ENCODE data around the gene LYPD5. TPM values are rescaled to one million over a fixed set of nuclear protein-coding genes. Genes with fewer than 3 reads are reported as not detected.

Gene LYPD5
- polyA plus RNA-seq, 1 donor from 2014 or later = not detected

DNA sequence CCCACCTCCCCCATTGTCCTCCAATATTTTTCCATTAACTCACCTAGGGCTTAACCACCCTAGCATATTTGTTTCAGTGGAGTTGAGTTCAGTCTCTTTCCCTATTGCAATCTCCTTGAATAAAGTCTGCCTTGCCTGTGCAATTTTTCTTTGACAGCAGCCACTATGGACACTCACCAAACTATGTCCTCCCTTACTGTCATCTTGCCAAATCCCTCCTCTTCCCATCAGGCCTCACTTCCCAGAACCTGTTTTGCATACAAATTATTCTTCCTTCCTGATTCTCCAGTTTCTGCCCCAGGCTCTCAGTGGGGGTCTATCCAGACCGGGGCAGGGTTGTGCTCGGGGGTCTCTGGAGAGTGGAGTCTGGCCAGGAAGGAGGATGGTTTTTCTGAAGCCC lies 2.2 kb upstream of the LYPD5 start:
- peaks cover 10% of the 10 kb centered on the region for H3K27me3 ChIP-seq (ENCODE audit: insufficient read depth, low read depth, low read length)
- no peak overlapping the region for H3K4me2 ChIP-seq (ENCODE audit: low read length)
- no peak overlapping the region for H3K4me3 ChIP-seq (ENCODE audit: low read length)
- H3K9me3 ChIP-seq (ENCODE audit: low read length) = no peaks in the 10 kb centered on the region
- H3K27ac ChIP-seq (ENCODE audit: low read length) = no peak overlapping the region
- H4K20me1 ChIP-seq (ENCODE audit: insufficient read depth) = no peaks in the 10 kb centered on the region
- no peak overlapping the region for H3K9ac ChIP-seq (ENCODE audit: low read length)
- no peaks in the 10 kb centered on the region for H3K36me3 ChIP-seq (ENCODE audit: insufficient read depth, low read length)
- H3K79me2 ChIP-seq (replicated peaks; ENCODE audit: insufficient read depth, low read length) = no peaks in the 10 kb centered on the region
- H3F3A ChIP-seq (ENCODE audit: insufficient read depth, low read length, poor library complexity, severe bottlenecking) = no peaks in the 10 kb centered on the region
- no peak overlapping the region for H2AFZ ChIP-seq (ENCODE audit: low read depth, low read length)
- TF ChIP-seq EP300 (conservative IDR thresholded peaks at IDR 0.05; ENCODE audit: poor library complexity, severe bottlenecking) = no peak
- no peak for TF ChIP-seq SMC3 (conservative IDR thresholded peaks at IDR 0.05; ENCODE audit: poor library complexity)
- no peaks in the 10 kb centered on the region for H3K9me2 ChIP-seq (ENCODE audit: insufficient read depth, low read length)

DNA sequence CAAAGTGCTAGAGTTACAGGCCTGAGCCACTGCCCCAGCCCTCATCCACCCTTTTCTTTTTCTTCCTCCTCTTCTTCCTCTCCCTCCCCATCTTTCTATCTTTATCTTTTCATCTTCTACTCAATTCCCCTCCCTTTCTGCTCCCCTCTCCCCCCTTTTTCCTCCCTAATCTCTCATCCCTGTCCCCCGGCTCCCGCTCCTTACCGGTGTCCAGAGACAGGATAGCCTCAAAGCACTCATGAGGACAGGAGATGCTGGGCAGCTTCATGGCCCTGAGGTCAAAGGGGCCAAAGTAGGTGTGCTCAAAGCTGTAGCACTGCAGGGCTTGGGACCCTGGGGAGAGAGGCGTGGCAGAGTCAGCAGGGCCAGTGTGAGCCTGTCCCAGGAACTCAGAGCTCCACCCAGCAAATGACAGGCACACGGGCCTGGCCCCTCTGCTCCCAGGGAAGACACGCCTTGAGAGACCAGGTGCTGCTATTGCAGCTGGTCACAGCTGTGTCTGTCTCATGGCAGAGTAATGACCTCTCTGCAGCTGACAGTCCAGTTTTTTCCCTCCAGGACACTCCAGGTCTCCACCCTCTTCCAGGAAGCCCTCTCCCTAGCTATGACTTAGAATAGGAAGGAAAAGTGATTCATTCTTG lies 2.6 kb downstream of the LYPD5 start:
- Histone ChIP-seq H3F3A (ENCODE audit: insufficient read depth, low read length, poor library complexity, severe bottlenecking) (no peaks in the 10 kb centered on the region), H3K4me3 (ENCODE audit: low read length) (no peak overlapping the region), H3K4me2 (ENCODE audit: low read length) (no peak overlapping the region), H2AFZ (ENCODE audit: low read depth, low read length) (no peak overlapping the region), H3K9ac (ENCODE audit: low read length) (no peak overlapping the region), H3K27me3 (ENCODE audit: insufficient read depth, low read depth, low read length) (peaks cover 30% of the 10 kb centered on the region), H4K20me1 (ENCODE audit: insufficient read depth) (no peaks in the 10 kb centered on the region), H3K36me3 (ENCODE audit: insufficient read depth, low read length) (no peaks in the 10 kb centered on the region), H3K27ac (ENCODE audit: low read length) (no peak overlapping the region), H3K9me2 (ENCODE audit: insufficient read depth, low read length) (no peaks in the 10 kb centered on the region), H3K9me3 (ENCODE audit: low read length) (no peaks in the 10 kb centered on the region), H3K79me2 (replicated peaks; ENCODE audit: insufficient read depth, low read length) (no peaks in the 10 kb centered on the region)
- TF ChIP-seq EZH2 (IDR thresholded peaks at IDR 0.05; ENCODE audit: borderline replicate concordance, insufficient read depth, low read length, poor library complexity, severe bottlenecking) = no peak
- TF ChIP-seq, protein P1, sequence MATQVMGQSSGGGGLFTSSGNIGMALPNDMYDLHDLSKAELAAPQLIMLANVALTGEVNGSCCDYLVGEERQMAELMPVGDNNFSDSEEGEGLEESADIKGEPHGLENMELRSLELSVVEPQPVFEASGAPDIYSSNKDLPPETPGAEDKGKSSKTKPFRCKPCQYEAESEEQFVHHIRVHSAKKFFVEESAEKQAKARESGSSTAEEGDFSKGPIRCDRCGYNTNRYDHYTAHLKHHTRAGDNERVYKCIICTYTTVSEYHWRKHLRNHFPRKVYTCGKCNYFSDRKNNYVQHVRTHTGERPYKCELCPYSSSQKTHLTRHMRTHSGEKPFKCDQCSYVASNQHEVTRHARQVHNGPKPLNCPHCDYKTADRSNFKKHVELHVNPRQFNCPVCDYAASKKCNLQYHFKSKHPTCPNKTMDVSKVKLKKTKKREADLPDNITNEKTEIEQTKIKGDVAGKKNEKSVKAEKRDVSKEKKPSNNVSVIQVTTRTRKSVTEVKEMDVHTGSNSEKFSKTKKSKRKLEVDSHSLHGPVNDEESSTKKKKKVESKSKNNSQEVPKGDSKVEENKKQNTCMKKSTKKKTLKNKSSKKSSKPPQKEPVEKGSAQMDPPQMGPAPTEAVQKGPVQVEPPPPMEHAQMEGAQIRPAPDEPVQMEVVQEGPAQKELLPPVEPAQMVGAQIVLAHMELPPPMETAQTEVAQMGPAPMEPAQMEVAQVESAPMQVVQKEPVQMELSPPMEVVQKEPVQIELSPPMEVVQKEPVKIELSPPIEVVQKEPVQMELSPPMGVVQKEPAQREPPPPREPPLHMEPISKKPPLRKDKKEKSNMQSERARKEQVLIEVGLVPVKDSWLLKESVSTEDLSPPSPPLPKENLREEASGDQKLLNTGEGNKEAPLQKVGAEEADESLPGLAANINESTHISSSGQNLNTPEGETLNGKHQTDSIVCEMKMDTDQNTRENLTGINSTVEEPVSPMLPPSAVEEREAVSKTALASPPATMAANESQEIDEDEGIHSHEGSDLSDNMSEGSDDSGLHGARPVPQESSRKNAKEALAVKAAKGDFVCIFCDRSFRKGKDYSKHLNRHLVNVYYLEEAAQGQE (IDR thresholded peaks at IDR 0.05; ENCODE audit: borderline replicate concordance) = no peak
- TF ChIP-seq MXI1 (conservative IDR thresholded peaks at IDR 0.05; ENCODE audit: poor library complexity, severe bottlenecking) = no peak
- no peak for TF ChIP-seq SMC3 (conservative IDR thresholded peaks at IDR 0.05; ENCODE audit: poor library complexity)
- TF ChIP-seq TAF1 (IDR thresholded peaks at IDR 0.05; ENCODE audit: low read depth) = no peak
- TF ChIP-seq, protein P2, sequence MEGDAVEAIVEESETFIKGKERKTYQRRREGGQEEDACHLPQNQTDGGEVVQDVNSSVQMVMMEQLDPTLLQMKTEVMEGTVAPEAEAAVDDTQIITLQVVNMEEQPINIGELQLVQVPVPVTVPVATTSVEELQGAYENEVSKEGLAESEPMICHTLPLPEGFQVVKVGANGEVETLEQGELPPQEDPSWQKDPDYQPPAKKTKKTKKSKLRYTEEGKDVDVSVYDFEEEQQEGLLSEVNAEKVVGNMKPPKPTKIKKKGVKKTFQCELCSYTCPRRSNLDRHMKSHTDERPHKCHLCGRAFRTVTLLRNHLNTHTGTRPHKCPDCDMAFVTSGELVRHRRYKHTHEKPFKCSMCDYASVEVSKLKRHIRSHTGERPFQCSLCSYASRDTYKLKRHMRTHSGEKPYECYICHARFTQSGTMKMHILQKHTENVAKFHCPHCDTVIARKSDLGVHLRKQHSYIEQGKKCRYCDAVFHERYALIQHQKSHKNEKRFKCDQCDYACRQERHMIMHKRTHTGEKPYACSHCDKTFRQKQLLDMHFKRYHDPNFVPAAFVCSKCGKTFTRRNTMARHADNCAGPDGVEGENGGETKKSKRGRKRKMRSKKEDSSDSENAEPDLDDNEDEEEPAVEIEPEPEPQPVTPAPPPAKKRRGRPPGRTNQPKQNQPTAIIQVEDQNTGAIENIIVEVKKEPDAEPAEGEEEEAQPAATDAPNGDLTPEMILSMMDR (IDR thresholded peaks at IDR 0.05; ENCODE audit: poor library complexity, severe bottlenecking) = no peak
- TF ChIP-seq POLR2AphosphoS5 (IDR thresholded peaks at IDR 0.05) = no peak
- TF ChIP-seq RAD21 (conservative IDR thresholded peaks at IDR 0.05) = no peak
- TF ChIP-seq EP300 (conservative IDR thresholded peaks at IDR 0.05; ENCODE audit: poor library complexity, severe bottlenecking) = no peak

Data from neural cell (in vitro differentiated cells).